Transverse colon (tissue), 4 donors: ENCODE data around the gene DUSP12. TPM values are rescaled to one million over a fixed set of nuclear protein-coding genes. Genes with fewer than 3 reads are reported as not detected.

Experiments used
- DNase-seq: peaks from one replicate; pipeline ENCODE4 v3.0.0-alpha.2; 2019
- H3K27ac ChIP-seq, 4 donors: fragments of 200-600 bp; sonication (generic); 2 replicates each; pipeline ENCODE4 v1.5.1; 2016 to 2018; ENCODE audit warnings: inconsistent platforms in 4 of 4
- H3K27me3 ChIP-seq: fragments of 200-600 bp; sonication (generic); 2 replicates; pipeline ENCODE4 v1.5.1; 2017; ENCODE audit warnings: inconsistent platforms
- H3K36me3 ChIP-seq, 4 donors: fragments of 200-600 bp; sonication (generic); 2 replicates each; pipeline ENCODE4 v1.5.1; 2017 to 2019; ENCODE audit warnings: inconsistent platforms in 4 of 4
- H3K4me1 ChIP-seq, 4 donors: fragments of 200-600 bp; sonication (generic); 2 replicates each; pipeline ENCODE4 v1.5.1; 2017 to 2020; ENCODE audit warnings: inconsistent platforms in 4 of 4
- H3K4me3 ChIP-seq, 4 donors: fragments of 200-600 bp; sonication (generic); 1 replicate in 1 of 4; 2 replicates in 3 of 4; pipeline versions ENCODE4 v1.5.1 to v1.6.1; 2017 to 2019; ENCODE audit warnings: inconsistent platforms in 4 of 4
- H3K9me3 ChIP-seq, 2 donors: fragments of 200-600 bp; sonication (generic); 2 replicates each; pipeline ENCODE4 v1.5.1; 2017 to 2019; ENCODE audit warnings: inconsistent platforms in 2 of 2
- EP300 ChIP-seq: sonication (generic); formaldehyde crosslinking; IDR thresholded peaks from one replicate; pipeline ENCODE4 v1.6.1; 2017; ENCODE audit warnings: antibody characterized with exemption, low read depth
- POLR2A ChIP-seq: fragments of 450-650 bp; IDR thresholded peaks from one replicate; pipeline ENCODE4 v1.6.1; 2016; ENCODE audit warnings: antibody characterized with exemption, mild to moderate bottlenecking, moderate library complexity
- POLR2AphosphoS5 ChIP-seq, 3 donors: sonication (generic); formaldehyde crosslinking; IDR thresholded peaks; one replicate each; pipeline ENCODE4 v1.6.1; 2016; ENCODE audit warnings: antibody characterized with exemption in 3 of 3
- WGBS, 2 donors: methylation state at CpG; one replicate each; pipeline ENCODE4 v1.1.5; 2018; ENCODE audit warnings: low coverage in 1 of 2; 5-methylcytosine and 5-hydroxymethylcytosine counted together
- in situ Hi-C, 4 donors: fragments of 200-750 bp; cut with MboI; loops; one replicate each; pipeline versions ENCODE4 v1.15.0 to v1.15.1; 2017; ENCODE audit warnings: low sequenced_read_pairs in 3 of 4, low pct_ligation_motif_present in 1 of 4, low pct_unique_long_range_greater_than_20kb in 1 of 4
- intact Hi-C: fragments of 100-400 bp; cut with DNase I; formaldehyde crosslinking; loops from one replicate; pipeline ENCODE4 v1.15.1; 2023; ENCODE audit warnings: low total_unique reads
- total RNA-seq, 4 donors: library from RNA; depleted of rRNA; stranded (reverse); fragments of >200 nt; gene quantifications; one replicate each; pipeline ENCODE4 v1.1.0, GENCODE V29; 2016
- TF ChIP-seq, protein P1 (sequence below), 5 experiments: fragments of 200-600 bp in 3 of 5; fragments of 450-650 bp in 2 of 5; sonication (generic) in 3 of 5; IDR thresholded peaks; 1 replicate in 2 of 5; 2 replicates in 3 of 5; pipeline ENCODE4 v1.5.1; 2016 to 2017; ENCODE audit warnings: antibody characterized with exemption in 5 of 5, inconsistent platforms in 3 of 5, mild to moderate bottlenecking in 2 of 5, moderate library complexity in 1 of 5

The DUSP12 gene
- total RNA-seq, 4 donors from 2014 or later, result 26.2 to 62.5 (median 28.4) TPM; not detected in 1

DNA sequence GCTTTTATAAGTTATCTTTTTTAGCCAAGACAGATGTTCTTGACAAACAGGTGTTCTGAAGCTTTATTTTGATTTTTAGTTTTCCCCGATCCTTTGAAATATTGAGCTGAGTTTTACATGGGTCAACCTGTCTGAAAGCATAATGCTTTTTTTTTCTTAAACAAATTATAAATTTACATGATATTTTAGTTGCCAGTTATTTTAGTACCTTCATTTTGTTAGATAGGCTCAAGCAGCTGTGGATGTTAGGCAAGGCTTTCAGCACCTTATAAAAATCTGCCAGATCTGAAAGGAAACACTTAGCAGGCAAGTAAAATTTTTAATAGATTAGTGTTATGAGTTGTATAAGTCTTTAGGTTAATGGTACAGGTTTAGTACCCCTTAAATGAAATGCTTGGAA is 50.2 kb downstream of the DUSP12 start:
- TF ChIP-seq POLR2A (no peak), POLR2AphosphoS5 (IDR thresholded peaks at IDR 0.05) (no peak), EP300 (no peak)
- TF ChIP-seq, protein P1, sequence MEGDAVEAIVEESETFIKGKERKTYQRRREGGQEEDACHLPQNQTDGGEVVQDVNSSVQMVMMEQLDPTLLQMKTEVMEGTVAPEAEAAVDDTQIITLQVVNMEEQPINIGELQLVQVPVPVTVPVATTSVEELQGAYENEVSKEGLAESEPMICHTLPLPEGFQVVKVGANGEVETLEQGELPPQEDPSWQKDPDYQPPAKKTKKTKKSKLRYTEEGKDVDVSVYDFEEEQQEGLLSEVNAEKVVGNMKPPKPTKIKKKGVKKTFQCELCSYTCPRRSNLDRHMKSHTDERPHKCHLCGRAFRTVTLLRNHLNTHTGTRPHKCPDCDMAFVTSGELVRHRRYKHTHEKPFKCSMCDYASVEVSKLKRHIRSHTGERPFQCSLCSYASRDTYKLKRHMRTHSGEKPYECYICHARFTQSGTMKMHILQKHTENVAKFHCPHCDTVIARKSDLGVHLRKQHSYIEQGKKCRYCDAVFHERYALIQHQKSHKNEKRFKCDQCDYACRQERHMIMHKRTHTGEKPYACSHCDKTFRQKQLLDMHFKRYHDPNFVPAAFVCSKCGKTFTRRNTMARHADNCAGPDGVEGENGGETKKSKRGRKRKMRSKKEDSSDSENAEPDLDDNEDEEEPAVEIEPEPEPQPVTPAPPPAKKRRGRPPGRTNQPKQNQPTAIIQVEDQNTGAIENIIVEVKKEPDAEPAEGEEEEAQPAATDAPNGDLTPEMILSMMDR (IDR thresholded peaks at IDR 0.05), result no peak
- no peak for DNase-seq
- 88 to 89% methylated on average over 1 of the region's 1 CpG for WGBS, 2 donors
- Histone ChIP-seq H3K4me3 (no peak overlapping the region), H3K4me1 (peaks cover 0 to 9% (median 0%) of the 10 kb centered on the region in 4 donors), H3K9me3 (no peaks in the 10 kb centered on the region), H3K27me3 (no peaks in the 10 kb centered on the region), H3K36me3 (peaks cover 0 to 46% (median 10%) of the 10 kb centered on the region in 4 donors), H3K27ac (no peak overlapping the region)
- intact Hi-C loops, result no loop called here
- in situ Hi-C loops, result loop anchor here (10.0 to 25.0 kb wide), 4 partner anchors 225 to 588 kb away; partner anchors contain the start of genes C1orf226 (in 1 of the 4), OLFML2B (in 1 of the 4) and SPATA46 (in 1 of the 4)

DNA sequence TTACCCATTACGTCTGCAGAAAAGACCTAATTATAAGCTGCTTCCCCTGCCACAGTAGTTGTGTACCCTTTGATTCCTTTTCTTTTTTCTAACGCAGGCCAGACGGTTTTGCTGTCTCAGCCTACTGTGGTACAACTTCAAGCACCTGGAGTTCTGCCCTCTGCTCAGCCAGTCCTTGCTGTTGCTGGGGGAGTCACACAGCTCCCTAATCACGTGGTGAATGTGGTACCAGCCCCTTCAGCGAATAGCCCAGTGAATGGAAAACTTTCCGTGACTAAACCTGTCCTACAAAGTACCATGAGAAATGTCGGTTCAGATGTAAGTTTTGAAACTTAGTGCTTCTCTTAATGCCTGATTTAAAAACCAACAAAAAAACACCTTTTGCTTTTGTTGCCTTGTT is 52.4 kb downstream of the DUSP12 start:
- 79 to 100% methylated on average over 3 to 7 of the region's 7 CpGs for WGBS, 2 donors
- in situ Hi-C loops (loop anchor here in 1 of 4 donors (10.0 kb wide), 1 partner anchor 233 kb away; no protein-coding TSS in a partner anchor), intact Hi-C loops (no loop called here)
- H3K4me1 ChIP-seq, result peaks cover 0 to 20% (median 0%) of the 10 kb centered on the region in 4 donors
- H3K27me3 ChIP-seq, result no peaks in the 10 kb centered on the region
- H3K9me3 ChIP-seq, result no peaks in the 10 kb centered on the region
- no peak for DNase-seq
- H3K36me3 ChIP-seq, result peaks cover 0 to 46% (median 10%) of the 10 kb centered on the region in 4 donors
- H3K27ac ChIP-seq, result peak overlapping the region in 2 of 4 donors; percentile 0 to 1
- no peak overlapping the region for H3K4me3 ChIP-seq
- TF ChIP-seq EP300 (no peak), POLR2AphosphoS5 (IDR thresholded peaks at IDR 0.05) (no peak), POLR2A (no peak)
- TF ChIP-seq, protein P1 (IDR thresholded peaks at IDR 0.05), result no peak

DNA sequence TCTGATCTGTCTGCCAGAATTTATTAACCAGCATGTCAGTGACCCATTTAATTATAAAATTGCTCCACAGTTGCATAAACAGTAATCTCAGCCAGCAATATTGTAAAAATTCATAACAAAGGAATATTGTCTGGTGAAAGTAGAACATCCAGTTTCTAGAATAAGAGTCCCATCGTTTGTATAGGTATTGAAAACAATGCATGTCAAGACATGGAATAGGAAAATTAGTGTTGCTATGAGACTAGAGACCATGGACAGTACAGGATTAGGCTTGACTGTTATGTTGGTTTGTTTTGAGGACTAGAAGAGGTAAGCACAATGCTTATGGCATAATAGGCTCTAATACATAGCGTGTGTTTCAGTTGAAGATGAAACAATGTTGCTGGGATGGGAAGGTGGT is 53.6 kb downstream of the DUSP12 start:
- intact Hi-C loops, result no loop called here
- in situ Hi-C loops, result loop anchor here in 1 of 4 donors (10.0 kb wide), 1 partner anchor 232 kb away; no protein-coding TSS in a partner anchor
- no peak for DNase-seq
- no peaks in the 10 kb centered on the region for H3K9me3 ChIP-seq
- no peak overlapping the region for H3K27ac ChIP-seq
- peaks cover 0 to 37% (median 5%) of the 10 kb centered on the region in 4 donors for H3K36me3 ChIP-seq
- peaks cover 0 to 28% (median 0%) of the 10 kb centered on the region in 4 donors for H3K4me1 ChIP-seq
- WGBS, 2 donors, result 60 to 61% methylated on average over 2 of the region's 2 CpGs
- H3K4me3 ChIP-seq, result no peak overlapping the region
- TF ChIP-seq, protein P1 (IDR thresholded peaks at IDR 0.05), result no peak
- TF ChIP-seq EP300 (no peak), POLR2AphosphoS5 (IDR thresholded peaks at IDR 0.05) (no peak), POLR2A (no peak)
- no peaks in the 10 kb centered on the region for H3K27me3 ChIP-seq

DNA sequence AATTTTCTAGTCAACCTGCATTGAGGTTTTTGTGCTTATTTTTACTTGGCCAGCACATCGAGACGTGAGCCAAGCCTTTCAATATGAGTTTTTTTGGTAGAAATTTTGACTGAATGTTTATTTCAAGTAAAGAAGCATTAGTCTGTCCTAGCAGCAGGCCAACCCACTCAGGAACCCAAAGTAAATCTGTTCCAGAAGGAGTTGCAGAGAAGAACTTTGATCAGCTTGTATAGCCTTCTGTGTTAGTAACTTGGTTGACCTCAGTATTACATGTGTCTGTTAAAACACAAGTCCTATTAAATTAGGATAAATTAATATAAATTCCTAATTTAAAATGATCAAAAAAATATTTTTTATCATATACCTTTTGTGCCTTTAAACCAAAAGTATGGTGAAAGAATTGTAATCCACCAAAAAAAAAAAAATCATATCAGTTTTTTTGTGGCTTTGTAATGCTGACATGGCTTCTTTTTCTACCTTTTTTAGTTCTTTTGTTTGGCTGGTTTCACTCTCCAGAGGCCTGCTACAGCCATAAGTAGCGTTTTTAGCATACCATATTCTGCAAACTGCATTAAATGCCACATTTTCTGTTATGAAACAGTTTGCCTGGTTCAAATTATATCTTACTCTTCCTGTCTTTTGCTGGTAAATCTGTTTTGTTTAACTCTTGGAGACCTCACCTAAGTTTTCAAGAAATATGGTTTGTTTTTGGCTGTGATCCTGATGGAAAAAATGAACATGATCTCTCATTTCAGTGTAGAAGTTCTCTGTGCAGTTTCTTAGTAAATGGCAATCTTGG is 56.0 kb downstream of the DUSP12 start:
- 78 to 82% methylated on average over 3 of the region's 3 CpGs for WGBS, 2 donors
- intact Hi-C loops (no loop called here), in situ Hi-C loops (loop anchor here in 1 of 4 donors (10.0 kb wide), 1 partner anchor 229 kb away; no protein-coding TSS in a partner anchor)
- Histone ChIP-seq H3K27me3 (no peaks in the 10 kb centered on the region), H3K9me3 (peaks cover 0 to 5% of the 10 kb centered on the region in 2 donors), H3K4me3 (no peak overlapping the region), H3K4me1 (peaks cover 0 to 29% (median 0%) of the 10 kb centered on the region in 4 donors), H3K36me3 (peaks cover 0 to 44% (median 5%) of the 10 kb centered on the region in 4 donors), H3K27ac (peak overlapping the region in 3 of 4 donors; percentile 4 to 7 (median 5))
- TF ChIP-seq POLR2A, result no peak
- no peak for TF ChIP-seq POLR2AphosphoS5 (IDR thresholded peaks at IDR 0.05)
- TF ChIP-seq, protein P1 (IDR thresholded peaks at IDR 0.05), result no peak
- DNase-seq, result no peak
